Measurements from ENCODE around the gene WT1. TPM values are rescaled to one million over a fixed set of nuclear protein-coding genes. Genes with fewer than 3 reads are reported as not detected.

Gene WT1
- total RNA-seq, 1 experiment from 2014 or later = not detected

DNA sequence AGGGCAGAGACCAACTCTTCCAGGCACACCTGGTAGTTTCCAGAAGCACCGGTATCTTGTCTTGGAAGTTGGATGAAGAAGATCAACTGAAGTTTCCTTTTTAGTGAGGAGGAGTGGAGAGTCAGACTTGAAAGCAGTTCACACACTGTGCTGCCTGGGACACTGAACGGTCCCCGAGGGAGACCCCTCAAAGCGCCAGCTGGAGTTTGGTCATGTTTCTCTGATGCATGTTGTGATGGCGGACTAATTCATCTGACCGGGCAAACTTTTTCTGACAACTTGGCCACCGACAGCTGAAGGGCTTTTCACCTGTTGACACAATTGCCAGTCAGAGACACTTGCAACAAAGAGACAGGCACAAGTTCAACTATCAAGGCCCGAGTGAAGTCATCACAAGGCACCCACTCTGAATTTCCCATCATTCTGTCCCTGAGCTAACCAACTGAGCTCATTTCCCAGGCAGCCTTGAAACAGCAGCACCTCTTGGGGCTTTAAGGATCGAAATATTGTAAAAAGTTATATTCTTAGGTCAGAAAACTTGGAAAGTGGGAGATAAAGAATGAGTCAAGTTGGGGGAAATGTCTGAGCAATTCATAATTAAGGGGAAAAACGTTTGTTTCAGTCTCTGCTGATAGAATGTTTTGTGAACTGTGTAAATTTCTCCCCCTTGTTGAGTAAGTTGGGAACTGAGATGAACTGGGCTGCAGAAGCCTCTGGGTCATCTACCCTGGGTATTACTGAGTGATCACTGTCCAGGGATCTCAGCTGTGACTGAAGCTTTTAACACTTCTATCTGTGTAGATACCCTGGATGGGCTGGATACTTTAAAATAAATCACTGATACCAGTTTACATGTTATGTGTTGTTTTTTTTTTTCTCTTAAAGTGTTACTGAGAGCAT lies 46.2 kb downstream of the WT1 start (continued):
- TF ChIP-seq, protein P1, sequence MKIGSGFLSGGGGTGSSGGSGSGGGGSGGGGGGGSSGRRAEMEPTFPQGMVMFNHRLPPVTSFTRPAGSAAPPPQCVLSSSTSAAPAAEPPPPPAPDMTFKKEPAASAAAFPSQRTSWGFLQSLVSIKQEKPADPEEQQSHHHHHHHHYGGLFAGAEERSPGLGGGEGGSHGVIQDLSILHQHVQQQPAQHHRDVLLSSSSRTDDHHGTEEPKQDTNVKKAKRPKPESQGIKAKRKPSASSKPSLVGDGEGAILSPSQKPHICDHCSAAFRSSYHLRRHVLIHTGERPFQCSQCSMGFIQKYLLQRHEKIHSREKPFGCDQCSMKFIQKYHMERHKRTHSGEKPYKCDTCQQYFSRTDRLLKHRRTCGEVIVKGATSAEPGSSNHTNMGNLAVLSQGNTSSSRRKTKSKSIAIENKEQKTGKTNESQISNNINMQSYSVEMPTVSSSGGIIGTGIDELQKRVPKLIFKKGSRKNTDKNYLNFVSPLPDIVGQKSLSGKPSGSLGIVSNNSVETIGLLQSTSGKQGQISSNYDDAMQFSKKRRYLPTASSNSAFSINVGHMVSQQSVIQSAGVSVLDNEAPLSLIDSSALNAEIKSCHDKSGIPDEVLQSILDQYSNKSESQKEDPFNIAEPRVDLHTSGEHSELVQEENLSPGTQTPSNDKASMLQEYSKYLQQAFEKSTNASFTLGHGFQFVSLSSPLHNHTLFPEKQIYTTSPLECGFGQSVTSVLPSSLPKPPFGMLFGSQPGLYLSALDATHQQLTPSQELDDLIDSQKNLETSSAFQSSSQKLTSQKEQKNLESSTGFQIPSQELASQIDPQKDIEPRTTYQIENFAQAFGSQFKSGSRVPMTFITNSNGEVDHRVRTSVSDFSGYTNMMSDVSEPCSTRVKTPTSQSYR (CRISPR knock-in tag; IDR thresholded peaks at IDR 0.05) = no peak
- TF ChIP-seq, protein P2, sequence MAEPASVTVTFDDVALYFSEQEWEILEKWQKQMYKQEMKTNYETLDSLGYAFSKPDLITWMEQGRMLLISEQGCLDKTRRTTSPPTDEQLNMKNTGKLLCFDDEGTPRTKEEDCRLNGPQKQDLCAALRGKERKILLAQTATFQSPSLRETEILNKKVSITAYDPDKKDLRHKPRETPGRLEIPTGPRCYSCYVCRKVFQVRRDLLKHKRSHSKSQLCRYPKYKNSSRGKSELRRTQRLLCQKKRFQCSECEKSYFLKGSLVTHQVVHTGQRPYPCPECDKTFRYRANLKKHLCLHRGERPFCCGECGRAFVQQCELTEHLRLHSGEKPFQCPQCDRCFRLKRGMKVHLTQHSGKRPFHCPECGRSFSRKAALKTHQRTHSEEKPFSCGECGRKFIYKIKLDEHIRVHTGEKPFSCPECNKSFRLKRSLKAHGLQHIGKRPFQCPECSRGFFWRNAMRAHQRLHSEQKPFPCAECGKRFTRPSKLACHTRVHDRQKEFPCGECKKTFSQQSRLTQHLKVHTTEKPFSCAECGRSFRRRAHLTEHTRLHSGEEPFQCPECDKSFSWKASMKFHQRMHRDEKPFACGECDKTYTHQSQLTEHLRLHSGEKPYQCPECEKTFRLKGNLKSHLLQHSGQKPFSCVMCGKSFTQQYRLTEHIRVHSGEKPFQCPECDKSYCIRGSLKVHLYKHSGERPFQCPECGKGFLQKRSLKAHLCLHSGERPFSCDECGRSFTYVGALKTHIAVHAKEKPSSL (CRISPR knock-in tag; conservative IDR thresholded peaks at IDR 0.05) = no peak
- TF ChIP-seq, protein P3, sequence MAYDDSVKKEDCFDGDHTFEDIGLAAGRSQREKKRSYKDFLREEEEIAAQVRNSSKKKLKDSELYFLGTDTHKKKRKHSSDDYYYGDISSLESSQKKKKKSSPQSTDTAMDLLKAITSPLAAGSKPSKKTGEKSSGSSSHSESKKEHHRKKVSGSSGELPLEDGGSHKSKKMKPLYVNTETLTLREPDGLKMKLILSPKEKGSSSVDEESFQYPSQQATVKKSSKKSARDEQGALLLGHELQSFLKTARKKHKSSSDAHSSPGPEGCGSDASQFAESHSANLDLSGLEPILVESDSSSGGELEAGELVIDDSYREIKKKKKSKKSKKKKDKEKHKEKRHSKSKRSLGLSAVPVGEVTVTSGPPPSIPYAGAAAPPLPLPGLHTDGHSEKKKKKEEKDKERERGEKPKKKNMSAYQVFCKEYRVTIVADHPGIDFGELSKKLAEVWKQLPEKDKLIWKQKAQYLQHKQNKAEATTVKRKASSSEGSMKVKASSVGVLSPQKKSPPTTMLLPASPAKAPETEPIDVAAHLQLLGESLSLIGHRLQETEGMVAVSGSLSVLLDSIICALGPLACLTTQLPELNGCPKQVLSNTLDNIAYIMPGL (CRISPR knock-in tag; IDR thresholded peaks at IDR 0.05) = no peak
- no peak for TF ChIP-seq ZNF138 (CRISPR knock-in tag; conservative IDR thresholded peaks at IDR 0.05)
- no peak for TF ChIP-seq MXD4 (CRISPR knock-in tag; IDR thresholded peaks at IDR 0.05; ENCODE audit: borderline replicate concordance)
- TF ChIP-seq SMAD4 (CRISPR knock-in tag; IDR thresholded peaks at IDR 0.05) = no peak
- TF ChIP-seq RELA (CRISPR knock-in tag; IDR thresholded peaks at IDR 0.05; ENCODE audit: borderline replicate concordance) = no peak
- TF ChIP-seq, protein P4, sequence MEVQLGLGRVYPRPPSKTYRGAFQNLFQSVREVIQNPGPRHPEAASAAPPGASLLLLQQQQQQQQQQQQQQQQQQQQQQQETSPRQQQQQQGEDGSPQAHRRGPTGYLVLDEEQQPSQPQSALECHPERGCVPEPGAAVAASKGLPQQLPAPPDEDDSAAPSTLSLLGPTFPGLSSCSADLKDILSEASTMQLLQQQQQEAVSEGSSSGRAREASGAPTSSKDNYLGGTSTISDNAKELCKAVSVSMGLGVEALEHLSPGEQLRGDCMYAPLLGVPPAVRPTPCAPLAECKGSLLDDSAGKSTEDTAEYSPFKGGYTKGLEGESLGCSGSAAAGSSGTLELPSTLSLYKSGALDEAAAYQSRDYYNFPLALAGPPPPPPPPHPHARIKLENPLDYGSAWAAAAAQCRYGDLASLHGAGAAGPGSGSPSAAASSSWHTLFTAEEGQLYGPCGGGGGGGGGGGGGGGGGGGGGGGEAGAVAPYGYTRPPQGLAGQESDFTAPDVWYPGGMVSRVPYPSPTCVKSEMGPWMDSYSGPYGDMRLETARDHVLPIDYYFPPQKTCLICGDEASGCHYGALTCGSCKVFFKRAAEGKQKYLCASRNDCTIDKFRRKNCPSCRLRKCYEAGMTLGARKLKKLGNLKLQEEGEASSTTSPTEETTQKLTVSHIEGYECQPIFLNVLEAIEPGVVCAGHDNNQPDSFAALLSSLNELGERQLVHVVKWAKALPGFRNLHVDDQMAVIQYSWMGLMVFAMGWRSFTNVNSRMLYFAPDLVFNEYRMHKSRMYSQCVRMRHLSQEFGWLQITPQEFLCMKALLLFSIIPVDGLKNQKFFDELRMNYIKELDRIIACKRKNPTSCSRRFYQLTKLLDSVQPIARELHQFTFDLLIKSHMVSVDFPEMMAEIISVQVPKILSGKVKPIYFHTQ (CRISPR knock-in tag; IDR thresholded peaks at IDR 0.05) = no peak
- TF ChIP-seq, protein P5, sequence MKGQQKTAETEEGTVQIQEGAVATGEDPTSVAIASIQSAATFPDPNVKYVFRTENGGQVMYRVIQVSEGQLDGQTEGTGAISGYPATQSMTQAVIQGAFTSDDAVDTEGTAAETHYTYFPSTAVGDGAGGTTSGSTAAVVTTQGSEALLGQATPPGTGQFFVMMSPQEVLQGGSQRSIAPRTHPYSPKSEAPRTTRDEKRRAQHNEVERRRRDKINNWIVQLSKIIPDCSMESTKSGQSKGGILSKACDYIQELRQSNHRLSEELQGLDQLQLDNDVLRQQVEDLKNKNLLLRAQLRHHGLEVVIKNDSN (CRISPR knock-in tag; IDR thresholded peaks at IDR 0.05) = no peak
- TF ChIP-seq, protein P6, sequence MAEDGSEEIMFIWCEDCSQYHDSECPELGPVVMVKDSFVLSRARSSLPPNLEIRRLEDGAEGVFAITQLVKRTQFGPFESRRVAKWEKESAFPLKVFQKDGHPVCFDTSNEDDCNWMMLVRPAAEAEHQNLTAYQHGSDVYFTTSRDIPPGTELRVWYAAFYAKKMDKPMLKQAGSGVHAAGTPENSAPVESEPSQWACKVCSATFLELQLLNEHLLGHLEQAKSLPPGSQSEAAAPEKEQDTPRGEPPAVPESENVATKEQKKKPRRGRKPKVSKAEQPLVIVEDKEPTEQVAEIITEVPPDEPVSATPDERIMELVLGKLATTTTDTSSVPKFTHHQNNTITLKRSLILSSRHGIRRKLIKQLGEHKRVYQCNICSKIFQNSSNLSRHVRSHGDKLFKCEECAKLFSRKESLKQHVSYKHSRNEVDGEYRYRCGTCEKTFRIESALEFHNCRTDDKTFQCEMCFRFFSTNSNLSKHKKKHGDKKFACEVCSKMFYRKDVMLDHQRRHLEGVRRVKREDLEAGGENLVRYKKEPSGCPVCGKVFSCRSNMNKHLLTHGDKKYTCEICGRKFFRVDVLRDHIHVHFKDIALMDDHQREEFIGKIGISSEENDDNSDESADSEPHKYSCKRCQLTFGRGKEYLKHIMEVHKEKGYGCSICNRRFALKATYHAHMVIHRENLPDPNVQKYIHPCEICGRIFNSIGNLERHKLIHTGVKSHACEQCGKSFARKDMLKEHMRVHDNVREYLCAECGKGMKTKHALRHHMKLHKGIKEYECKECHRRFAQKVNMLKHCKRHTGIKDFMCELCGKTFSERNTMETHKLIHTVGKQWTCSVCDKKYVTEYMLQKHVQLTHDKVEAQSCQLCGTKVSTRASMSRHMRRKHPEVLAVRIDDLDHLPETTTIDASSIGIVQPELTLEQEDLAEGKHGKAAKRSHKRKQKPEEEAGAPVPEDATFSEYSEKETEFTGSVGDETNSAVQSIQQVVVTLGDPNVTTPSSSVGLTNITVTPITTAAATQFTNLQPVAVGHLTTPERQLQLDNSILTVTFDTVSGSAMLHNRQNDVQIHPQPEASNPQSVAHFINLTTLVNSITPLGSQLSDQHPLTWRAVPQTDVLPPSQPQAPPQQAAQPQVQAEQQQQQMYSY (CRISPR knock-in tag; IDR thresholded peaks at IDR 0.05) = no peak
